ENCODE measurements around the gene LGALS7B. TPM values are rescaled to one million over a fixed set of nuclear protein-coding genes. Genes with fewer than 3 reads are reported as not detected.

Gene LGALS7B
- total and polyA plus RNA-seq, 2 of the 4 experiments (the other 2 are of a cell fraction): not detected

DNA sequence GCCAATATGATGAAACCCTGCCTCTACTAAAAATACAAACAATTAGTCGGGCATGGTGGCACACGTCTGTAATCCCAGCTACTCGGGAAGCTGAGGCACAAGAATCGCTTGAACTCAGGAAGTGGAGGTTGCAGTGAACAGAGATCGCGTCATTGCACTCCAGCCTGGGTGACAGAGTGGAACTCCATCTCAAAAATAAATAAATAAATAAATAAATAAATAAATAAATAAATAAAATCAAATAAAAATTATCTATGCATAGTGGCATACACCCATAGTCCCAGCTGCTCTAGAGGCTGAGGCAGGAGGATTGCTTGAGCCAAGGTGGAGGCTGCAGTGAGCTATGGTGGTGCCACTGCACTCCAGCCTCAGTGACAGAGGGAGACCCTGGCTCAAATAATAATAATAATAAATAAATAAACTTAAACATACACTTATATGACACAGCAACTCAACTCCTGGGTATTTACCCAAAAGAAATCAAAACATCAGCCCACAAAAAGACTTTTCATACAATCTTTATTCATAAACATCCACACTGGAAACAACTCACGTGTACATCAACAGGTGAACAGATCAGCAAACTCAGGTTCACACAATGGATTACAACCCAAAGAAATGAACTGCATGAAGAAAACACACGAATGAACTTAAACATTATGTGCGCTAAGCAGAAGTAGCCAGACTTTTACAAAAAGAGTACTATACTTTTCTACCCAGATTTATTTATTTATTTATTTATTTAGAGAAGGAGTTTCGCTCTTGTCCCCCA lies 22.5 kb upstream of the LGALS7B start:
- CTCF ChIA-PET: interaction anchor here (0.5 kb wide), 1 partner anchor 143 kb away, joined by 3 read pairs; no protein-coding TSS in a partner anchor
- H2BK5ac ChIP-seq (ENCODE audit: low read depth, low read length, poor library complexity, severe bottlenecking): no peak overlapping the region

More for the DNA sequence above, 22.5 kb upstream of the LGALS7B start:
- H2AK5ac ChIP-seq (ENCODE audit: low read depth, low read length): no peak overlapping the region
- no peaks in the 10 kb centered on the region for H4K20me1 ChIP-seq (ENCODE audit: insufficient read depth, low read length)
- H3K9me1 ChIP-seq (ENCODE audit: insufficient read depth, low read length): no peaks in the 10 kb centered on the region
- H4K8ac ChIP-seq (ENCODE audit: low read depth in 2 of 2, low read length in 2 of 2): no peak overlapping the region
- no peaks in the 10 kb centered on the region for H3K27me3 ChIP-seq (ENCODE audit: control insufficient read depth, insufficient read depth, low read length)
- TF ChIP-seq MXI1 (IDR thresholded peaks at IDR 0.05; ENCODE audit: borderline replicate concordance, low read depth, low read length) (no peak), RAD21 (IDR thresholded peaks at IDR 0.05; ENCODE audit: low read length) (no peak), SMC3 (IDR thresholded peaks at IDR 0.05; ENCODE audit: low read depth, low read length) (no peak), NFE2L2 (IDR thresholded peaks at IDR 0.05; ENCODE audit: low read depth, low read length) (no peak), CHD1 (IDR thresholded peaks at IDR 0.05; ENCODE audit: low read depth, low read length) (no peak), RFX5 (IDR thresholded peaks at IDR 0.05; ENCODE audit: low read depth, low read length) (no peak), RCOR1 (IDR thresholded peaks at IDR 0.05; ENCODE audit: insufficient replicate concordance, low read length) (no peak), BHLHE40 (IDR thresholded peaks at IDR 0.05; ENCODE audit: low read depth, low read length) (no peak), CEBPB (IDR thresholded peaks at IDR 0.05; ENCODE audit: low read depth, low read length) (no peak), MAFK (IDR thresholded peaks at IDR 0.05; ENCODE audit: low read depth, low read length) (no peak), FOS (IDR thresholded peaks at IDR 0.05; ENCODE audit: low read depth, low read length) (no peak), MAZ (IDR thresholded peaks at IDR 0.05; ENCODE audit: borderline replicate concordance, low read depth, low read length) (no peak), POLR2A (IDR thresholded peaks at IDR 0.05; ENCODE audit: low read depth, low read length) (no peak)
- TF ChIP-seq, protein P1, sequence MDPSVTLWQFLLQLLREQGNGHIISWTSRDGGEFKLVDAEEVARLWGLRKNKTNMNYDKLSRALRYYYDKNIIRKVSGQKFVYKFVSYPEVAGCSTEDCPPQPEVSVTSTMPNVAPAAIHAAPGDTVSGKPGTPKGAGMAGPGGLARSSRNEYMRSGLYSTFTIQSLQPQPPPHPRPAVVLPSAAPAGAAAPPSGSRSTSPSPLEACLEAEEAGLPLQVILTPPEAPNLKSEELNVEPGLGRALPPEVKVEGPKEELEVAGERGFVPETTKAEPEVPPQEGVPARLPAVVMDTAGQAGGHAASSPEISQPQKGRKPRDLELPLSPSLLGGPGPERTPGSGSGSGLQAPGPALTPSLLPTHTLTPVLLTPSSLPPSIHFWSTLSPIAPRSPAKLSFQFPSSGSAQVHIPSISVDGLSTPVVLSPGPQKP (IDR thresholded peaks at IDR 0.05; ENCODE audit: borderline replicate concordance, low read depth, low read length): no peak
- TF ChIP-seq, protein P2, sequence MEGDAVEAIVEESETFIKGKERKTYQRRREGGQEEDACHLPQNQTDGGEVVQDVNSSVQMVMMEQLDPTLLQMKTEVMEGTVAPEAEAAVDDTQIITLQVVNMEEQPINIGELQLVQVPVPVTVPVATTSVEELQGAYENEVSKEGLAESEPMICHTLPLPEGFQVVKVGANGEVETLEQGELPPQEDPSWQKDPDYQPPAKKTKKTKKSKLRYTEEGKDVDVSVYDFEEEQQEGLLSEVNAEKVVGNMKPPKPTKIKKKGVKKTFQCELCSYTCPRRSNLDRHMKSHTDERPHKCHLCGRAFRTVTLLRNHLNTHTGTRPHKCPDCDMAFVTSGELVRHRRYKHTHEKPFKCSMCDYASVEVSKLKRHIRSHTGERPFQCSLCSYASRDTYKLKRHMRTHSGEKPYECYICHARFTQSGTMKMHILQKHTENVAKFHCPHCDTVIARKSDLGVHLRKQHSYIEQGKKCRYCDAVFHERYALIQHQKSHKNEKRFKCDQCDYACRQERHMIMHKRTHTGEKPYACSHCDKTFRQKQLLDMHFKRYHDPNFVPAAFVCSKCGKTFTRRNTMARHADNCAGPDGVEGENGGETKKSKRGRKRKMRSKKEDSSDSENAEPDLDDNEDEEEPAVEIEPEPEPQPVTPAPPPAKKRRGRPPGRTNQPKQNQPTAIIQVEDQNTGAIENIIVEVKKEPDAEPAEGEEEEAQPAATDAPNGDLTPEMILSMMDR (conservative IDR thresholded peaks at IDR 0.05; ENCODE audit: low read depth, low read length): no peak
- TF ChIP-seq, protein P3, sequence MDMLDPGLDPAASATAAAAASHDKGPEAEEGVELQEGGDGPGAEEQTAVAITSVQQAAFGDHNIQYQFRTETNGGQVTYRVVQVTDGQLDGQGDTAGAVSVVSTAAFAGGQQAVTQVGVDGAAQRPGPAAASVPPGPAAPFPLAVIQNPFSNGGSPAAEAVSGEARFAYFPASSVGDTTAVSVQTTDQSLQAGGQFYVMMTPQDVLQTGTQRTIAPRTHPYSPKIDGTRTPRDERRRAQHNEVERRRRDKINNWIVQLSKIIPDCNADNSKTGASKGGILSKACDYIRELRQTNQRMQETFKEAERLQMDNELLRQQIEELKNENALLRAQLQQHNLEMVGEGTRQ (IDR thresholded peaks at IDR 0.05; ENCODE audit: low read depth, low read length): no peak
- ATAC-seq (ENCODE audit: low read depth) (no peak), DNase-seq (no peak)
- dilution Hi-C loops (cut with HindIII; ENCODE audit: low sequenced_read_pairs, unreplicated experiment) (no loop called here), intact Hi-C loops (cut with micrococcal nuclease) (no loop called here), in situ Hi-C loops (cut with MboI; ENCODE audit: low sequenced_read_pairs) (no loop called here)
- no peak overlapping the region for H3K27ac ChIP-seq (ENCODE audit: insufficient read depth, low read length)
- H3K36me3 ChIP-seq (ENCODE audit: control insufficient read depth, insufficient read depth, low read length): no peaks in the 10 kb centered on the region
- no CpG with 5 or more reads among the region's 10 CpGs for WGBS, 2 experiments (ENCODE audit: extremely low coverage in 2 of 2, insufficient read length in 1 of 2)
- H3K4ac ChIP-seq (ENCODE audit: low read depth, low read length): no peak overlapping the region
- H4K5ac ChIP-seq (ENCODE audit: low read depth, low read length): no peak overlapping the region
- POLR2A ChIA-PET (ENCODE audit: unreplicated experiment): no interaction called here
- no peak overlapping the region for H3K23ac ChIP-seq (ENCODE audit: low read depth, low read length)
- no peak overlapping the region for H3K4me3 ChIP-seq (ENCODE audit: insufficient read depth, low read depth, low read length)
- H2AFZ ChIP-seq (replicated peaks; ENCODE audit: low read length, poor library complexity): no peak overlapping the region
- H4K91ac ChIP-seq (ENCODE audit: insufficient read depth, low read depth, low read length): no peak overlapping the region
- H3K79me1 ChIP-seq (ENCODE audit: low read depth in 1 of 2, low read length in 2 of 2): no peaks in the 10 kb centered on the region
- H2BK120ac ChIP-seq (ENCODE audit: low read depth, low read length): no peak overlapping the region
- no peak overlapping the region for H2BK20ac ChIP-seq (ENCODE audit: low read depth, low read length)
- H2AK9ac ChIP-seq (replicated peaks; ENCODE audit: low read depth, low read length, poor library complexity): no peak overlapping the region
- no peak overlapping the region for H3K18ac ChIP-seq (ENCODE audit: low read depth, low read length)
- H3K4me2 ChIP-seq (ENCODE audit: low read depth, low read length): no peak overlapping the region
- H2BK15ac ChIP-seq (ENCODE audit: low read depth, low read length): no peak overlapping the region
- H3K9me3 ChIP-seq (ENCODE audit: control insufficient read depth, insufficient read depth, low read length): no peaks in the 10 kb centered on the region
- no peaks in the 10 kb centered on the region for H3K4me1 ChIP-seq (ENCODE audit: control insufficient read depth, insufficient read depth, low read length)
- H3K9ac ChIP-seq (ENCODE audit: low read depth, low read length): no peak overlapping the region
- H3K14ac ChIP-seq (replicated peaks; ENCODE audit: low read depth, low read length): no peak overlapping the region
- no TSS peak for BruUV-seq (replicated peaks)
- no peak overlapping the region for H3K56ac ChIP-seq (ENCODE audit: extremely low read depth, insufficient read depth, low read length)
